DMS153 treated with DMSO at 0.1 percent for 48 hours (cell line): Measurements from ENCODE around the gene CSMD2.

Source experiments
- DNase-seq: peaks from one replicate; lab custom pipeline; 2025; ENCODE audit not compliant: unreplicated experiment; lab: John Stamatoyannopoulos, UW

The CSMD2 gene

DNA sequence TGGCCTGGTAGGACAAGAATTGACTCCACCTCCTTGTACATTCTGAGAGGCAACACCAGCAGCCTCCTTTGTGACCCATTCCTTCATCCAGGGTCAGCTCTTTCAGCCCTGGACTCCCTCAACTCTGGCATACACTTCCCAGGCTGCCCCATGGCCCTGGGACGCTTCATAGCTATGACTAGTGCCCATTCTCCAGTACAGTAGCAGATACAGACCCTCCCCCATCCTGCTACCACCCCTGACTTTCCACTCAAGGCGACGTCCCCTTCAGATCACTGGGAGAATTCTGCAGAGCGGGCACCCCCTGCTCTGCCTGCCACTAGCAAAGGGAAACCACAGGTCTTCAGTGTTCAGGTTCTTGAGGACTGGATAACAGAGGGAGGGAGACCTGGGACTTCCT is 400.9 kb downstream of the CSMD2 start:
- DNase-seq = no peak

DNA sequence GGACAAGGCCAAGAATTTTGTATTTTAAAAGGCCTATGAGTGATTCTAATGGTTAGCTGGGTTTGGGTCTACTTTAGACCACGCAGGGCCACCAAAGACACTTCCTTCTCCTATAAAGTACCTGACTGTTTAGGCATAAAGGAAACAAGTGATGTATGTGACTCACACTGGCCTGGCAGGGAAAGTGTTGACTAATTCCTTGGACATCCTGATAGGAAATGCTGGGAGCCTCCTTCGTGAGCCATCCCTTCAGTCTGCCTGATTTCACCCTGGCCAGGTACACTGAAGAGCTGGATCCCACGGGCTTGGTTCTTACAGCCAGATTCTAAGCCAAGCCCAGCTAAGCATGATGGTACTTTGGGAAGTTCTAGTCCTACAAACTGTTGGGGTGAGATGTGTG is 401.6 kb downstream of the CSMD2 start:
- DNase-seq = no peak

DNA sequence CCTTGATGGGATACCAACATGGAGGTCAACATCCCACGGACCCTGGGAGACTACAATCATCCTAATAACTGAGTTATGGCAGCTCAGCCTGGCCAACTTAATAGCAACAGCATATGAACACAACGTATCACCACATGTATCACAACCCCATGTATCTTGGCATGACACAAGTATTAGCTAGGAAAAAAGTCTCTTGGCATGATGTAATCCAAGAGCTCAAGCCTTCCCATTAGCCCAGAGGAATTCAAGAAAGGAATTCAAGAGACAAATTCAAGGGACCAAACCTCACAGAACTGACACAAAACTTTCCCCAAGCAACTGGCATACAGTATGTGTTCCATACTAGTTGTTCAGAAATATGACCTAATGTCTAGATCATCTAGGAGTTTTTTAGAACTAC is 402.1 kb downstream of the CSMD2 start:
- DNase-seq = no peak

DNA sequence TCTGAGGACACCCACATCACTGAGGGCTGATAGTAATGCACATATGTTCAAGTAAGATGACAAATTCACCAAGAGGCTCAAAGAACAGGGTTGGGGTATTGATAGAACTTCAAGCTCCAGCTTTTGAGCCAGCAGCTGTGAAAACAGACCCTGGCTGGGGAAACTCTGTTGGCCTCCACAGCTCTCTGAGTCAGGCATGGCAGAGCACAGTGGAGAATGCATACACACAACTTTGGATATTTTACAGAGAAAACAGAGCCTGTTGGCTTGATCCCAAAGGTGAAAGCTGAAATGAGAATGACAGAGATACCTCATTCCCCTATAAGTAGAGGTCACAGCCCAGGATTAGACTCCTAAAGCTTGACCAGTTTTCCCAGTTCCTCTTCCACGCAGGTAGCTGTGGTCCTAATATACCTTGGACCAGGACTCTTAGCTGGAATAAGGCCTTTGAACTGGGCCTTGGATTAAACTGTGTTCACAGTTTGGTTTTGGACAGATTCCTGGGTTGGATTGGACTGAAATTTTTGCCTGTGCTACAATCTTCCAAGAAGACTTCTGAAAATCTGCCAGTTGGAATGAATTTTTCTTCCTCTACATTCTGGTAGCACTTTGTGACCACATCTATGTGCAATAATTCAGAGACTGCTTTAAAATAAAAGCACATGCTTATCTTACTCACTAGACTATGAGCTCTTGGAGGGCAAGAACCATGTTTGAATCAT is 402.8 kb downstream of the CSMD2 start:
- DNase-seq = no peak

DNA sequence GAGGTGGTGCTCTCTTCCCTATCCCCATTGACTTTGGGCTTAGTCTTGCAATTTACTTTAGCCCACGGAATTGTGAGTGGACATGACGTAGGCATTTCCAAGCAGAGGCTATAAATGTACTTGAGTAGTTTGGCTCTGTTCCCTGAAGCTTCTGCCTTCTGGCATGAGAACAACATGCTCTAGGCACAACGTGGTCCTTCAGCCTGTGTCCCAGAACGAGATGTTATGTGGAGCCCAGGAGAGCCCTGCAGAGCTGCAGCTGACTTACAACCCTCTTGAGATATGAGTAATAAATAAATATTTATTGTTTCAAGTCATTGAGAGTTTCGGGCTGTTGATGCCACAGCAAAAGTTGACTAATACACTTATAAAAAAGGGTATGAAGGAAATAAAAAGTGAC is 406.3 kb downstream of the CSMD2 start:
- DNase-seq = no peak

DNA sequence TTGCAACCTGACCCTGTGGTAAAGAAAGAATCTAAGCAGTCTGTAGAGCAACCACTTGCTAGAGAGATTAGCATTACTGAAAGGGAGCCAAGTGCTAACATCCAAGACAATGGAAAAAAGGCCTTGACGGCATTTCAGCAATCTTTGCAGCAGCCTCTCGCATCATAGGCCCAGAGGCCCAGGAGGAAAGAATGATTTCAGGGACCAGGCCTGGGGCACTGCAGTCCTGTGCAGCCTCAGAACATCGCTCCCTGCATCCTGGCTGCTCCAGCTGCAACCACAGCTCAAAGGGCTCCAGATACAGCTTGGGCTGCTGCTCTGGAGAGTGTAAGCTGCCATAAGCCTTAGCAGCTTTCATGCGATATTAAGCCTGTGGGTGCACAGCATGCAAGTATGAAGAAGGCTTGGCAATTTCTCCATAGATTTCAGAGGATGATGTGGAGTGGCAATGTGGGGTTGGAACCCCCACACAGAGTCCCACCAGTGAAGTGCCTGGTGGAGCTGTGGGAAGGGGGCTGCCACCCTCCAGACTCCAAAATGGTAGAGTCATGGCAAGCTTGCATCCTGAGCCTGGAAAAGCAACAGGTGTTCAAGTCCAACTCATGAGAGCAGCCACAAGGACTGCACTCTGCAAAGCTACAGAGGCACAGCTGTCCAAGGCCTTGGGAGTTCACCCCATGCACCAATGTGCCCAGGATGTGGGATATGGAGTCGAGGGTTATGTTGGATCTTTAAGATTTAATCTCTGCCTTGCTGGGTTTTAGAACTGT is 411.8 kb downstream of the CSMD2 start:
- DNase-seq = no peak

DNA sequence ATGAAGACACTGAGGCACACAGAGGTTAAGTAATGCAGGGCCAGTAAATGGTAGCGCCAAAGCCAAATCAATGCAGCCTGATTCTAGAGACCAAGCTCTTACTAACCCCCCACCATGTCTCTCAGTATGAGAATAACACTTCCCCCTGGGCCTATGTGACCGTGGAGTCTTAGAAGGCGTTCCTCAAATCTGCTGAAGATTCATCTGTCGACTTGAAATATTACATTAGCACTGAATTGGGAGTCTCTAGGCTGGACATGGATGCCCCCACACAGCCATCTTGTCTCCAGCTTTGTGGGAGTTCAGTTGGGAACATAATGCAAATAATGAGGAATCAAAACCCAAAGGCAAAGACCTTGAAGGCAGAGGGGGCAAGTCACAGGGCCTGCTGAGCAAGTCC is 419.1 kb downstream of the CSMD2 start:
- DNase-seq = no peak

DNA sequence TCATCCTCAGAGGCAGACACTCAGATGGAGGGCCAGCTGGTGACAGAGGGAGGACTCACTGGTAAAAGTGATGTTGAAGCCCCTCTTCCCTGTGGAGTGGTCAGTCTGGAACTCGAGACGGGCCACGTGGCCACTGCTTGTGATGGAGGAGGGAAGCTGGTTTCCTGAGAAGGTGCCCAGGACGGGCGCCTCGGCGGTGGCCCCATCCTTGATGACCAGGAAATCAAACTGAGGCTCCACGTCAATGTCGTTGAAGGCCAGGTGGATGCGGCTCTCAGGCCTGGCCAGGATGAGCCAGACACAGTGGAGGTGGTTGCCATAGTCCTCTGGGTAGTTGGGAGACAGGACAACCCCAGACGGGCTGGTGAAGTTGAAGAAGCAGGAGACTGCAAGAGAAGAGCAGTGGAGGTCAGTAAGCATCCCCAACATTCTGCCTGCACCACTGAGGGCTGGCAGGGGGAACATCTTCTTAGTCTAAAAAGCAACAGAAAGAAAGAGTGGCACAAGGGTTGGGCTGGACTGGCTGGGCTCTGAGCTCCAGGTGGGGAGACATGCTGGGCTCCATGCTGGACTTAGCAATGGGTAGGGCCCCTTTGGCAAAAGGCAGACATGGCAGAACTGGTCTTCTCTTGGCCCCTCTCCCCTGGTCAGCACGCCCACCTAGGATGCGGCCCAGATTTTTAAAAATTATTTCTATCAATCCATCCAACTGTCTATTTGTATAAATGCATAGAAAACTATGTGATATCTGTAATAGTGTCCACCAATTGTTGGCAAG is 421.6 kb downstream of the CSMD2 start:
- DNase-seq = no peak

DNA sequence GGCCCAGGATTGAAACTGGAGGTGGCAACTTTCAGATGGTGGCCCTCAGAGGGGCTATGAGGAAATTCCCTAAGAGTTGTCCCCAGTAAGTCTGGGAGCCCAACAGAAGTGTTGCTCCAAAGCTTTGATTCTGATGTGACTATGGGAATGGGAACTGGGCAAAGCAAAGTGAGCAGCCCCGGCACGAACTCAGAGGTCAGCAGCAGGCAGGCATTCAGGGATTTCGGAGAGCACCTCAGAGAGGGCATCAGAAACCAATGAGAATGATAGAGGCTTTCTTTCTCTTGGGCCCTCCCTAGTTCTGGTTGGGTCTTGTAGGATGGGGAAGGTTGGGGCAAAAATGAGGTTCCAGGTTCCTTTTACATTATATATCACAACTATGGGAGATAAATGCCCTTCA is 422.4 kb downstream of the CSMD2 start:
- DNase-seq = no peak

DNA sequence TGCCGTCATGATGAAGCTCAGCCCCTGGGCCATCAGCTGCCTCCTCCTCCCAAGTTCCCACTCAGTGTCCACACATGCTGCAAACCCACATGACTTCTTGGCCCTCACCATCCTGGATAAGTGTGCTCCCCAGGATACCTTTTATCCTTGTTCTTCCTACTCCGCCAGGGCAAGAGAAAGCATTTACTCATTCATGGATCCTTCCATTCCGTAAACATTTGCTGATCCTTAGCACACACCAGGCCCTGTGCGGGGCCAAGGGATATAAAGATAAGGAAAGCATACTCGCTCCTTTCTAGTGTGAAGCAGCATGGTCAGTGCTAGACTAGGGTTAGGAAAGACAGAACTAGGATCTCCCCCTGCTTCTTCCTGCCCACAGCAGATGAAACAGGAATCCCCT is 423.3 kb downstream of the CSMD2 start:
- no peak for DNase-seq

DNA sequence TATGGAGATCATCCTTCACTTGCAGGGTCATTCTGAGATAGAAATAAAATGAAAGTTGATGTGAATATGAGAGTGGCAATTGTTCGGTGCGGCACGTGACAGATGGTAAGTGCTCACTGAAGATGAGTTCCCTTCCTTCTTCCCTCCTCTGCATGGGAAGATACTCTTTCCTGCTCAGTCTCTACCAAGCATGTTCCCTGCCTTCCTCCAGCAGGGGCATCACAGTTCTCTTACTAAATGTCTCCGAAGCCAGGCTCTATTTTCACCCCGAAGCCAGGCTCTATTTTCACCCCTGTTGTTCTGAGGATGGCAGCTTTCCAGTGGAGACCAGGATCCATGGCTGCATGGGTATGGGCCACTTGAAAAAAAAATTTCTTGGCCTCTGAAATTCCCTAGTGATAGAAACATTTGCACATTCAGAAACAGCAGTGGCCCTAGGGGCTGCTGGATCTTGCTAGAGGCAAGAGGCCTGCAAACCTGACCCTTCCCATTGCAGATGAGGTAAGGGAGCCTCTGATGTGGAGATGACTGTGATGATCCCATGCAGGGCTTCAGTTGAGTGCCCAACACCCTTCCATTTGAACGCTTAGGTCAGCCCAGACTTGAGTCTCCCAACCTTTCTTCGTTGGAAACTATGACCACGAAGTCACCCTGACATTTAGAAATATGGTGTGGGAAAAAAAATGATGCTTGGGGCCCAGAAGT is 424.8 kb downstream of the CSMD2 start:
- DNase-seq = no peak

DNA sequence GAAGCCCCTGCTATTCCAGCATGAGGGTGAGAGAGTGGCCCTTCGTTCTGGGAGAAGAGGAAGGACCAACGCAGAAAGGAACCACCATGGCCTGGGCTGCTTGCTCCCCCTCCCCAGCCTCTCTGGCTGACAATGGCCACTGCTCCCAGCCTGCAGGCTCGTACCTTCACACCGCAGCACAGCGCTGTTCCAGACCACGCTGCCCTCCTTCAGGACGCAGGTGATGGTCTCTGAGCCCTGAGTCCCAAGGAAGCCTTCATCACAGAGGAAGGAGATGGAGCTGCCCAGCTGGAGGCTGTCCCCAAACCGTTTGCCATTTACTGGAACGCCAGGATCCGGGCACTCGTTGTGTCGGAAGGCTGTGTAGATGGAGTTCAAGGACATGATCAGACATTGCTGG is 426.1 kb downstream of the CSMD2 start:
- no peak for DNase-seq

DNA sequence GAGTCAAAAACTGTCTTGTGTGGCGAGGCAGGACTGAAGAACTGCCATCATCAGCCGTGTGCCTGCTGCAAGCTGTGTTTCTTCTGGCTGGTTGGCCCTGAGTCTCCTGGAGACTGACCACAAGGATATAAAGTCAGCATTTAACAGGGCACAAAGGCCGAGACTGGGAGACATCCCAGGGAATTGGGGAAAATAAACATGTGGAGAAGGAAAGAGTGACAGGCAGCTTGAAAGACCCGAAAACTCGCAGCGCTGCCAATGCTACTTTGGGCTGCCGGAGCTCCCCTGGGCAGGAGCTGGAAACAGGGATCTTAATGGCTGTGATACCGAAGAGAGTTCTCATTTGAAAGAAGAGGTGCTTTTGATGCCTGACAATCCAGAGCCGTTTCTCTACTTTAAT is 426.5 kb downstream of the CSMD2 start:
- no peak for DNase-seq

DNA sequence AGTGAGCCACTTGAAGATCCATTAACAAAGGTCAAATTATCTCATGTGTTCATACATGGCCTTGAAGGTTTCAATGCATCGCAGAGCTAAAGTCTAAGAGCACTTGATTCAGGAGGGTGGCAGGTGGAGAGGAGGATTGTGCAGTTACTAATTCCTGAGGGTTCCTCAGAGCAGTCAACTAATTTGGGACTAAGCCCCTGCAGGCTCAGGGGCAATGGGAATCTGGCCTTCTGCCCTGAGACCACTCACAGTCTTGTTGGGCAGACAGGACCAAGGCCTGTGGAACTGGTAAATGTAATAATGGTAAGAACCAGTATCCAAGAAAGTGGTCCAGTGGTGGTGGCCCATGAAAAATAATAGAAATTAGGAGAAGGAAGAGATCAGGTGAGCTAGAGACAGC is 428.5 kb downstream of the CSMD2 start:
- DNase-seq = no peak

DNA sequence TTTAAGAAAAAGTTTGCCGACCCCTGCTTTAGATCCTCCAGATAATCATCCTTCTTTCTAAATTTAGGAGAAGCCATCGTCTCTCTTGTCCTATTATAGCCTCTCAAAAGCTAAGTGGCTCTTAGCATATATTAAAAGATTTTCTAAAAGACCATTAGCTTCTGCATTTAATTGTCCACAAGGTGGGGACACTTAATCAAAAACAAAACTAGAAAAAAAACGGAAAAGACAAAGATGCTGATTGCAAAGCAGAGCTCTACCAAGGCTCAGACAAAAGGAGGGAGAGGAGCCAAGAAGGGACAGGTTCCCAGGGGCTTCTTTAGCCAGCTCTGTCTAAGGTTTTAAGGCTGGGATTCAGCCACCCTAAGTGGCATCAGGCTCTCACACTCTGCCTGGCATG is 429.4 kb downstream of the CSMD2 start:
- DNase-seq = no peak

DNA sequence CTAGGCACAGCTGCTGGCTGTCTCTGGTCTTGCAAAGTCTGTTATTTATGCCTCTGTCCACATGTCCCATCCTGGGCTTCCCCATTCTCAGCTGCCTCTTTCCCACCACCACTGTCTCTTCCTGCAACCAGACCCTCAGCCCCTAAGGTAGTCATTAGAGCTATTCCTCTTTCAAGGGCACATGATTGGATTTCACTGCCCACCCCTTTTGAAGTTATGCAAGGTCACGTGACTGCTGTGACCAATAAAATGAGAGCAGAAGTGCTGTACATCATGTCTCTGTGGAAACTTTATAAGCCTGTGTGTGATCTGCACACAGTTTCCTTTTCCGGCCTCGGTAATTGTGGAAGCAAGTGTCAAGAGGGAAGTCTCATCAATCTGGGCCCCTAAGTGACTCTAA is 437.7 kb downstream of the CSMD2 start:
- DNase-seq = no peak

DNA sequence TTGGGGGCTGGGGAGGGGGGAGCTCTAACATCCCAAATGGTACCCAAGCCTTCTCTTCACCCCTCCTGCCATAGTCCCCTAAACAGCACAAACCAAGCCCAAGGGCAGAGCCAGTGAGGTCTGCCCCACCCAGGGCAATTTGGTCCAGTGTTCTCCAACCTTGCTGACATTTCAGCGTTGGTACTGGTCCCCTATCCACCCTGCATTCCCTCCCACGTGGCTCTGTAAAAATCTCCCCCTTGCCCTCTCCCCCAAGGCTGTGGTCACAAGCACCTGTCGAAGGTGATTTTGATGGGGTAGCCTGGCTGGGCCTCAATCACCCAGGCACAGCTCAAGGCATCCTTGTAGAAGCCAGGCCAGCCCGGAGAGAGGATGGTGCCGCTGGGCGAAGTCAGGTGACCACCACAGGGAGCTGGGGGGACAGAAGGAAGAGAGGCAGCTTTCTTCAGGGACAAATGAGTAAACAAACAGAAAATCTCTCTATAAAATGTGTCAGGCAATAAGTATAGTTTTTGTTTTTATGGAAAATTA is 438.7 kb downstream of the CSMD2 start:
- DNase-seq = no peak

DNA sequence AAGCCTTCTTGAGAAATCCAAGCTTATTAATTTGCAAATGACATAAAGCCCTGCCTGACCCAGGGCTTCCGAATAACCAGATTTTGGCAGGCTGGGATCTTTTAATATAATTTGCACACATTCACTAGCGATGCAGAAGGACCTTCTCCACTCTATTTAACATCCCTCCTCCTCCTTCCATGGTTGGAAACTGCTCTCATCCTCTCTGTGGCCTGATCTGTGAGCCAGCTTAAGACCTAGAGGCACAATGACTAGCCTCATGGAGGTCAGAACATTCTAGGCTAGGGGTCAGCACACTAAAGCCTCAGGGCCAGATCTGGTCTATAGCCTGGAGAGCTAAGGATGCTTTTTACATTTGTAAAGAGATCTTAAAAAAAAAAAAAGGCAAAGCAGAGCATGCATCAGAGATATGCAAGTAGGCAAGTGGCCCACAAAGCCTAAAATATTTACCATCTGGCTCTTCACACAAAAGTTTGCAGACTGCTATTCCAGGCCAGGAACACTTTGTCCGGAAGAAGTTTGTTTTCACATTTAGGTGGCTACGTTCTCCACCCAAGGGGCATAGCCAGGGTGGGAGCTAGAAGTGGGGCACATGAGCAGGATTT is 439.4 kb downstream of the CSMD2 start:
- DNase-seq = no peak

DNA sequence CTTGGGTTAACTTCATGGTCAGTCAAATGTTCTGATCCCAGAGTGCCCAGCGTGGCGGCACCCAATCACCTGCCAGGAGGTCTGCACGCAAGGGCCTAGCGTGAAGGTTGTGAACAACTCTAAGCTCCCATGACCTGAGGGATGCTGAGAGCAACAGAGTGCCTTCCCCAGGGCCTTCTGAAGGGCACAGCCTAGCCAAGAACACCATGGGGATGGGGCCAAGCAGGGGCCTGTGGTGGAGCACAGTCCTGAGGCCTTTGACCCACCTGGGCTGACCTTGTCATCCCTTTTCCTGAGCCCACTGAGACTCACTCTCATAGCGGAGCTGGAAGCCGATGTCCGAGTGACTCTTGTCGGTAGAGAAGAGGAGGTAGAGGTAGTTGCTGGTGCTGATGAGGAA is 440.0 kb downstream of the CSMD2 start:
- no peak for DNase-seq

DNA sequence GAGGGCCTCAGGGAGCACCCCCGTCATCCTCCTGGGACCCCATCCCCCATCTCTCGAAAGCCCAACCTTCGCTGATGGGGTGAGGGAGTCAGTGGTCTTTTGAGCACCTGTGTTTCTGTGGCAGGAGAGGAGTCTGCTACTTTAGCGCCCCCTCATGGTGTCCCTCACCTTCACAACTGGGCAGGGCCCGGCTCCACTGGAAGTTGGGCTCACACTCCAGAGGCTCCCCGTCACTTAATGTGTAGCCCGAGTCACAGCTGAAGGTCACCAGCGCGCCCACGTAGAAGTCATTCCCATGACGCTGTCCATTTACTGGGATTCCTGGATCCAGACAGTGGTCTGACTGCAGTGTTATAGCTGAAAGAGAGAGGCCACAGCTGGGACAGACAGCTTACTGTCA is 440.7 kb downstream of the CSMD2 start:
- DNase-seq = no peak

DNA sequence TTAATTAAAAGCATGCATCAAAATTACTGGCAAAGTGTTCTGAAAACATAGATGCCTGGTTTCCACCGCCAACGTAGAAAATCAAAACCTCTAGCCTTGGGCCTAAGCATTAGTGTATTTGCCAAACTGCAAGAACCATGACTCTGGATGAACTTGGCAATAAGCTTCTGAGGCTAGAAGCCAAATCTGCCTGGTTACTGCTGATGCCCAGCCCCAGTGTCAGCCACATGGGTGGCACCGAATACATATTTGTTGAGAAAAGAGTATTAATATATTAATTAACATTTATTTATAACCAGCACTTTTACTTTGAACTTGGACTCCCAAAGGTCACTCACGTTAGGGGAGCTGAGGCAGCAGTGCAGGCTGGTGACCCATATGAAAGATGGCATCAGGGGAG is 441.8 kb downstream of the CSMD2 start:
- DNase-seq = no peak
